ENCODE measurements around the gene ZNF584. TPM values are rescaled to one million over a fixed set of nuclear protein-coding genes. Genes with fewer than 3 reads are reported as not detected.

The ZNF584 gene
- total RNA-seq (ENCODE audit: low replicate concordance) = 8.5 and 19.1 TPM in 2 replicates

DNA sequence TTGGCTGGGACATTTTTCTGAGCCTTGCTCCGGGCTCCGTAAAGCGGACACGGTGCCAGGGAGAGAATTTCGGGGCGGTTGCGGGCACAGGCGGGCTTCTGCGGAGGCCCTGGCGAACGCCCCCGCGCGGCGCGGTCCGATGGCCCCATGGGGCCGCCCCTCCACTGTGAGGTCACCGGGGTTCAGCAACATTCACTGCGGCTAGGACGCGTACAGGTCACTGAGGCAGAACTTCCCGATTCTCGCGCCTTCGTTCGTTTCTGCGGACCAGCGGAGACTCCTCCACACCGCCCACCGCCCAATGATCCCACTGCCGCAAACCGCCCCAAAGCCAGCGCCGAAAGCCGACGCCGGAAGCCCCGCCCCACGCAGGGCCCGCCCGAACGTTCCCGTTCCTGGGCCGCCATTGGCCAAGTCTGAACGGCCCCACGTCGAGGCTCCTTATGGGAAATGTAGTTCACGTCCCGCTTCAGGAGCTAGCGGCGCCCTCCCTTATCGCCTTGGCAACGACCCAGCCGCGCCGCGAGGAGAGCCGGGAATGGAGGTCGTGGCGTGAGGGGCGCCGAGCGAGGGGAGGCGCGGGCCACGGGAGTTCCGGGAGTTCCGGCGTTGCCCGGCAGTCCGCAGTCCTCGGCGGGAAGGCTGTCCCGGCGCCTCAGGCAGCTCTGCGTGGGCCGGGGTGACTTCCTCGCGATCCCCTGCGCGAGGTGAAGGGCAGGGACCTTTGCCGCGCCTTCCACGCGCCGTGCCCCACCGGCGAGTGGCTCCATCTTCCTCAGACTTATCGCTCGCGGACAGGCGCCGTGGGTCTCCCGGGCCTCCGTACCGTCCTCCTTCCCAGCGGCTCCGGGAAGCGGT is at the start of gene ZNF584:
Gene ZNF584, plus strand, starts transcription at position 498 of the 858 bp plus-strand sequence. CDS start 499 bp downstream, outside the sequence.

DNA sequence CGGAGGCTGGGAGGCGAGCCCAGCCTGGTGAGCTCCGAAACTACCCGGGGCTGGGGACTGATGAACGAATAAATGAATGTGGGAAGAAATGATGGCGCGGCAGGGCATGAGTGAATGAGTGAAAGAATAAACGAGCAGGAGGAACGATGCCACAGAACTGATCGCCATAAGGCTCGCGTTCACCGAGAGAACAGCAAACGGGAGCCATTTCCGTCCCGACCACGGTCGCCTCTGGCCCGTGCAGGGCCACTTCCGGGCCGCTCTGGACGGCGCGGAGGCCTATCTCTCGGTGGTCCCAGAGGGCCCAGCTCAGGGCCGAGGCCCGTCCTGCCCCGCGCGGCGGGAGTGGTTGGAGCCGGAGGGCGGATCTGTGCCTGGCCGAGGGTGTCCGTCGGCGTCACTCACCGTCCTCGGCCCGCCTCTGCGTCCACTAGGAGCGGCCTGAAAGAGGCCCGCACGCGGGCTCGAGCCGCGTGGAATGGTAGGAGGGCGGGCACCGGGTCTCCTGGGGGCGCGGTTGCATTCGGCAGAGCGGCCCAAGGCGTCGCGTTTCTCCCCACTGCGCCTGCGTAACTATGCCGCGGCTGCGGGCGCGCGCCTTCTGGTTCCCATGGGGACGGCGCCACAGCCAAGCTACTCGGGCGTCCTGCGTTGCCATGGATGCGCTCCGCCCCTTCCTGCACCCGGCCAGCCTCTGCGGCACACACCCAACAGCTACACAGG is 46.0 kb upstream of the ZNF584 start, which contains the start of gene ZNF497:
Gene ZNF497, minus strand, starts transcription at position 480 of the 723 bp plus-strand sequence. CDS start 5,116 bp downstream, outside the sequence.

DNA sequence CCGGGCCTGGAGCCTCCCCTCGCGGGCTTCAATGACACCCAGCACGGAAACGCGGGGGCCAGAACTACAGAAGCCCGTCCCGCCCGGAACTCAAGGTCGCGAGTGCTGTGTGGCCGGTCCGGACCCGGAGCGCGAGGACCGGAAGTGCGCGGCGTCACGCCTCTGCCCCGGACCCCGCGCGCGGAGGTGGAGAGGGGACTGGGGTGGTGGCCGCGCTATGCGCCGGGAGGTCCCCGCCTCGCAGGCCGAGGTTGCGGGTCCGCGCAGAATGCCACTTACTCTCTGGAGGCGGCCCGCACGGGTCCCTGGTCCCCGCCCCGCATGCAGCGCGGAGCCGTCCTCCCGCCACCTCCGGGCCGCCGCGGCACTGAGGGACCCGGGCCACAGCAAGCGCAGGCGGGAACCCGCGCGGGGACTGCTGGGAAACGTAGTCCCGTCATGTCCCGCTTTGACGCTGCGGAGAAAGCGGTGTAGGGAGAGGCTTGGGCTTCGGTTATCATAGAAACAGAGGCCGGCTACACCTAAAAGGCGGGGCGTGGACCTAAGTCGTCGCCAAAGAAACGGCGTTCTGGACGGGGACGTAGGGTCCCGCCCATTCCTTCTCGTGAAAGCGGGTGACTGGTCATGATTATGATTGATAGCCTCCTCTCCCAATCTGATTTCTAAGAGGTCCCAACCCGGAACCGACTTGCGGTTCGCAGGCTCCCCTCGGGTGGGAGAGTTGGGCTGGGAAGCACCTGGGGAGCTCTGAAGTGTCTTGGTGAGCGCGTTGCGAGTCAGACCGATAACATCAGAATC is 27.6 kb upstream of the ZNF584 start, which contains the start of gene ZNF837:
Gene ZNF837, minus strand, starts transcription at position 369 of the 798 bp plus-strand sequence. CDS start 11,698 bp downstream, outside the sequence.

DNA sequence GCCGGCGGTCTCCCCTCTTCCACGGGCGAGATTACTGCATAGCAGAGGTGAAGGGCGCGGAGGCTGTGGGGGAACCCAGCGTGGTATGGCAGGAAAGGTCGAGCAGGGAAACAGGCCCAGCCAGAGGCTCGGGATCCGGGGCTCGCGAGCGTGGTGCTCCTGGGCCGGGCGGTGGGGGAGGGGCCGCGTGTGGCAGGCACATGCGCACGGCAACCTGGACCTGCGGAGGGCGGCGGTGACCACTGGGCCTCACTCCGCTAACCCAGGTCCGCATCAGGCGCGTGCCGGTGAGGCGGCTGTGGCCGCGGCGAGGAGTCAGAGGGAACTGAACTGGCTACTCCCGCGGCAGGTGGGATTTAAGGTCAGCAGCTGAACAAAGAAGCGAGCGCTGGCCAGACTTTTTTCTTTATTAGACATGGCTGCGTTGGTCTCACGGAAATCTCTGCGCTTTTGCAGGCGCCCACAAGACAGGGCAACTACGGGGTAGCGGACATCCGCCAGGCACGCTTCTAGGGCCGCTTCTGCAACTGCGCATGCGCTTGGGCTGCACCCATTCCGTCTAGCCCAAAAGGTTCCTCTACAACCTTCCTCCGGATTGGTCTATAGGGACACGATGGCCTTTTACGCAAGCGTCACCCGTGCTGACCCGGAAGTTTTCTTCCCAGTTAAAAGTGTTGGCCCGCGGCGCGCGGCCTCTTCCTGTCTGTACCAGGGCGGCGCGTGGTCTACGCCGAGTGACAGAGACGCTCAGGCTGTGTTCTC is 21.7 kb upstream of the ZNF584 start, which contains the start of gene RPS5:
Gene RPS5, plus strand, starts transcription at position 694 of the 762 bp plus-strand sequence. CDS start 869 bp downstream, outside the sequence.

DNA sequence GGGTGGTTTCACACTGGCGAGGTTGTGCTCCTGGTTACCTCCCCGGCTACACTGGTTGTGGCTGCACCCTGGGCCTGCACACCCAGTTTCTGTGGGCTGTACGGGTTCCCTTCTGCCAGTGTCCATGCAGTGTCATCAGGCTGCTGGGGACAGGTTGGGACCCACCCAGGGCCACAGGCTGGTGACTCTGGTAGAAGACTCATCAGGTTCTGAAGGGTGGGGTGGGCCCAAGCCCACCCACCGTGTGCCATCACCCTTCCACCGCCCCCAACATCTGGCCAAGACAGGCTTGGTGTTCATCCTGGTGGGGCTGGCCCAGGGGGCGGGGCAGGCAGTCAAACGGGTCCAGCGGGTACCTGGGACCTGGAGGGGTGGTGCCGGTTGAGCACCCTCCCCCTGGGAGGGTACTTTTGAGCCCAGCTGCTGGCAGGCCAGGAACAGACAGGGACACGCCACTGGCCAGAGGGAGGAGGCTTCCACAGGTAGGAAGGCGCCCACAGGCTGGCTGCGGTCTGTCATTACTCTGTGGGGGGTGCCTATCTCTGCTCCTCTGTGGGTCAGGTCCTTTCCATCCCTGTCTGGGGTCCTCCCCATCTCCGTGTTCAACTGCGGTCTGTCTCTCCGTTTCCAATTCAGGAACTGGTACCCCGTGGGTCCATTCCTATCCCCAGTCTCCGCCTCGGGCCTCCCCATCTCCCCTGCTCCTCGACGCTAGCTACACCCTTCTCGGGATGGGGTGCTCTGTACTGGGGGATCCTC is 13.1 kb upstream of the ZNF584 start, which contains the start of gene RNF225:
Gene RNF225, plus strand, starts transcription at position 437 of the 759 bp plus-strand sequence. CDS start 434 bp downstream, outside the sequence.

DNA sequence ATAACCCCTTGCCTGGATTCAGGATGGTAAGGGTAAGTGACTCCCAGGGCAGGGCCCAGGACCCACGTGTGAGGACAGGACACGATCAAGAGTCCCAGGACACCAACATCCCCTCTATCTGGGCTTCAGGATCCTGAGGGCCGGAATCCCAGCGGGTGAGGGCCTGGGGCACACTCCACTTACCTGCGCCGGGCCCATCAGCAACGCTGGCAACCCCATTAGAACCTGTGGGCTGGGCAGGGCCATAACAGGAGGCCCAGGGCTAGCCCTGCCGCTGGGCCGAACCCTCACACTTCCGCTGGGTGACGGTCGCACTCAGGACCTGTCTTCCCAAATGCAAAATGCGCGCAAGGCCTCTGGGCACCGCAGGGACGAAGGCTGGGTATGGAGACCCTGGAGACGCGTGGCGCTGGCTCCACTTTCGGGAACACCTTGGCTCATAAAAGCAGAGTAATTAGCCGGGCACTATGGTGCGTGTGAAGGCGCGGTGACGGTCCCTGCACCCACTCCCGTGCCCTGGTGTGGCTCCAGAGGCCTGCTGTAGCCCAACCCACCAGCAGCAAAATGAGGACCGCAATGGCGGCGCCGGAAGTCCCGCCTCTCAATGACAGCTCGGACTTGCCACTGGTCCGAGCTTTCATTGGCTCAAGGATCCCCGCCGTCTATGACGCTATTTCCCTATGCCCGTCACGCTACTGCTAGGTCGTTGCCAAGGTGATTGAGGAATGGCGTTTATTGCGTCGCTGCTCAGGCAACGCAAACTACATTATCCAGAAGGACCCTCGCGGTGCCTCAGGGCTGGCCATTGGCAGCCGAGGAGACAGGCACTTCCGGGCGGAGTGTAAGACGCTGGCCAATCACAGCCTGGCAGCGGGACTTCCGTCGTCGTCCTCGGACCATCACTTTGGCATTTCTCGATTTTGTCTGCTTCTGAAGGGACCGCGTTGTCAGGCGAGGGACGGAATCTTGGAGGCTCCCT is 31.4 kb downstream of the ZNF584 start, which contains the start of gene ZNF132:
Gene ZNF132, minus strand, starts transcription at position 578 of the 979 bp plus-strand sequence. Its CDS starts 332 bp downstream, at position 246.

DNA sequence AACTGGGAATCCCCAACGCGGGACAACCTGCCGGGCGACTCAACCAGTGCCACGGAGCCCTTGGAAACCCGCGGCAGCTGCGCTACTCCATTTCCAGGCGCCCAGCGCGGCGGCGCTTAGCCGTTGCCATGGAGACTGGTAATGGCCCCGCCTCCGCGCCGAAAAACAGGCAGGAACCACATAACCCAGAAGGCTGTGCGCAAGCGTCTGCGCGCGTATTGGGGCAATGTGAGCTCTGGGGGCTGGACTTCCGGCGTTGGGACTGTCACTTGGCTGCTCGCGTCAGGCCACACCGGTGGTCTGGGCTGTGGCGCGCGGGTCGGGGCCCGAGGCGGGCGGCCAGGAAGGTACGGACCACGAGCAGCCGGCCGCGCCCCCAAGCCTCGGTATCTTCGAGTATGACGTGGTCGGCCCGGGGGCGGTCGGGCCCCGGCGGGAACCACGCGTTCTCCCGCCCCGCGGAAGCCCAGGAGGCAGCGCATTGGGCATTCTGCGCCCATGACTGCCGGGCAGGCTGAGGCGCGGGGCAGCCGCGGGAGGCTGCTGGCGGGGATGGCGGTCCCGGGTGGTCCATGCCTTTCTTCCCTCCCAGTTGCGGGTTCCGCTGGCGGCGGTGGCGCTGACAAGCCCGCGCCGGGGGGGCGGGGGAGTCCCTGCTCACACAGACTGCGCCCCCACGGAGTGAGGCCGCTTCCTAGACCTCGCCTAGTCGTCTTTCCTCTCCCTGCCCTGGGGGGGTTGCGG is 43.1 kb downstream of the ZNF584 start, which contains the start of gene ZNF324B:
Gene ZNF324B, plus strand, starts transcription at position 265 of the 744 bp plus-strand sequence. CDS start 2,080 bp downstream, outside the sequence.

DNA sequence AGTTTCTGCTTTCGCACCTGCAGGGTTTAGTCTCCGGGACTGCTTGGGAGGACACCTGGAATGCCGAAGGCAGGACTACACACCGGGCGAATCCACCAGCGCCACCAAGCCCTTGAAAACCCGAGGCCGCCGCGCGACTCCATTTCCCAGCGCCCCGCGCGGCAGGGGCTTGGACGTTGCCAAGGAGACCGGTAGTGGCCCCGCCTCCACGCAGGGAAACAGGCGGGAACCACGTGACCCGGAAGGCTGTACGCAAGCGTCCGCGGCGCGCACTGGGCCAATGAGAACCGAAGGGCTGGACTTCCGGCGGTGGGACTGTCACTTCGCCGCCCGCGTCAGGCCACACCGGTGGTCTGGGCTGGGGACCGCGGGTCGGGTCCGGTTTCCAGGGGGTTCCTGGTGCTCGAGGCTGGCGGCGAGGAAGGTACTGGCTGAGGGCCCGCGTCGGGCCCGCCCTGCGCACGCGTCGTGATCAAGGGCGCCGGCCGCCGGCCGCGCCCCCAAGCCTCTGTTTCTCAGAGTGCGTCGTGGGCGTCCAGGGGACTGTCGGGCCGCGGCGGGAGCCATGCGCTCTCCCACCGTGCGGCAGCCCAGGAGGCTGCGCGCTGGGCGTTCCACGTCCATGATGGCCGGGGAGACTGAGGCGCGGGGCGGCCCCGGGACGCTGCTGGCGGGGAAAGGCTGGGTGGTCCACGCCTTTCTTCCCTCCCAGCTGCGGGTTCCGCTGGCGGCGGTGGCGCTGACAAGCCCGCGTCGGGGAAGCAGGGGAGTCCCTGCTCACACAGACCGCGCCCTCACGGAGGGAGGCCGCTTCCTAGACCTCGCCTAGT is 58.5 kb downstream of the ZNF584 start, which contains the start of gene ZNF324:
Gene ZNF324, plus strand, starts transcription at position 321 of the 830 bp plus-strand sequence. CDS start 2,106 bp downstream, outside the sequence.

Other genes with a start within 250 kb of the ZNF584 start
- 10.6 and 23.0 TPM in 2 replicates for gene ZNF274, start 225.6 kb upstream of the ZNF584 start, total RNA-seq (ENCODE audit: low replicate concordance)
- 13.8 and 29.7 TPM in 2 replicates for gene ZNF544, start 179.7 kb upstream of the ZNF584 start, total RNA-seq (ENCODE audit: low replicate concordance)
- 1.6 and 2.6 TPM in 2 replicates for gene ZNF8, start 129.7 kb upstream of the ZNF584 start, total RNA-seq (ENCODE audit: low replicate concordance)
- gene ERVK3-1, start 103.3 kb upstream of the ZNF584 start, total RNA-seq (ENCODE audit: low replicate concordance) = 25.6 and 28.2 TPM in 2 replicates
- 2.0 and 2.3 TPM in 2 replicates for gene ZSCAN22, start 81.7 kb upstream of the ZNF584 start, total RNA-seq (ENCODE audit: low replicate concordance)
- 16.8 and 28.1 TPM in 2 replicates for gene A1BG, start 55.2 kb upstream of the ZNF584 start, total RNA-seq (ENCODE audit: low replicate concordance)
- gene ZNF497, start 45.9 kb upstream of the ZNF584 start, total RNA-seq (ENCODE audit: low replicate concordance) = 0.68 and 1.4 TPM in 2 replicates
- 0.35 and 2.0 TPM in 2 replicates for gene ZNF837, start 27.6 kb upstream of the ZNF584 start, total RNA-seq (ENCODE audit: low replicate concordance)
- gene RPS5, start 21.4 kb upstream of the ZNF584 start, total RNA-seq (ENCODE audit: low replicate concordance) = 3,343 and 4,752 TPM in 2 replicates
- 0.15 TPM in 1 of 2 replicates, not detected in the other for gene RNF225, start 13.0 kb upstream of the ZNF584 start, total RNA-seq (ENCODE audit: low replicate concordance)
- 5.9 and 8.3 TPM in 2 replicates for gene ZNF132, start 31.5 kb downstream of the ZNF584 start, total RNA-seq (ENCODE audit: low replicate concordance)
- 8.3 and 16.8 TPM in 2 replicates for gene ZNF324B, start 43.0 kb downstream of the ZNF584 start, total RNA-seq (ENCODE audit: low replicate concordance)
- gene ZNF324, start 58.4 kb downstream of the ZNF584 start, total RNA-seq (ENCODE audit: low replicate concordance) = 12.6 and 16.7 TPM in 2 replicates
- 4.0 and 6.1 TPM in 2 replicates for gene ZNF446, start 67.7 kb downstream of the ZNF584 start, total RNA-seq (ENCODE audit: low replicate concordance)
- gene SLC27A5, start 103.3 kb downstream of the ZNF584 start, total RNA-seq (ENCODE audit: low replicate concordance) = 13.1 and 24.8 TPM in 2 replicates
- 5.0 and 5.4 TPM in 2 replicates for gene ZBTB45, start 111.2 kb downstream of the ZNF584 start, total RNA-seq (ENCODE audit: low replicate concordance)
- gene TRIM28, start 135.4 kb downstream of the ZNF584 start, total RNA-seq (ENCODE audit: low replicate concordance) = 368 and 427 TPM in 2 replicates
- 182 and 214 TPM in 2 replicates for gene CHMP2A, start 146.5 kb downstream of the ZNF584 start, total RNA-seq (ENCODE audit: low replicate concordance)
- gene UBE2M, start 150.0 kb downstream of the ZNF584 start, total RNA-seq (ENCODE audit: low replicate concordance) = 95.1 and 115 TPM in 2 replicates
- 9.5 and 15.8 TPM in 2 replicates for gene MZF1, start 164.7 kb downstream of the ZNF584 start, total RNA-seq (ENCODE audit: low replicate concordance)

All from smooth muscle cell of the coronary artery (primary cell).